Keratinocyte (primary cell): ENCODE data around the gene GOLGA6L9. TPM values are rescaled to one million over a fixed set of nuclear protein-coding genes. Genes with fewer than 3 reads are reported as not detected.
"Not testable (repeated sequence)": the region's sequence is repeated elsewhere in the genome, so short reads cannot be mapped to it uniquely, and the experiment has no call there.

Experiments
- DNase-seq: peaks from one replicate; pipeline ENCODE4 v3.0.0-alpha.2; 2011; ENCODE audit warnings: low read depth, missing footprints, low spot score
- FAIRE-seq: peaks from 2 replicates; lab custom pipeline; 2011; peaks lifted over from hg19 to GRCh38; lab: Jason Lieb, UNC
- H2AFZ ChIP-seq: 2 replicates; pipeline ENCODE4 v1.6.0; 2012; ENCODE audit warnings: low read length, control low read depth, inconsistent platforms; ENCODE audit not compliant: control insufficient read depth
- H3K27ac ChIP-seq: 2 replicates; pipeline ENCODE4 v1.5.1; 2011; ENCODE audit warnings: low read length; ENCODE audit not compliant: control insufficient read depth, insufficient read depth
- H3K27me3 ChIP-seq: 3 replicates; pipeline ENCODE4 v1.6.0; 2011; ENCODE audit warnings: low read length; ENCODE audit not compliant: control insufficient read depth, insufficient read depth; ENCODE audit errors: extremely low read depth
- H3K36me3 ChIP-seq, 2 experiments: 2 replicates in 1 of 2; 3 replicates in 1 of 2; pipeline ENCODE4 v1.5.1; 2011; ENCODE audit warnings: low read length in 2 of 2, mild to moderate bottlenecking in 1 of 2; ENCODE audit not compliant: control insufficient read depth in 2 of 2, insufficient read depth in 2 of 2; ENCODE audit errors: extremely low read depth in 1 of 2
- H3K4me1 ChIP-seq: 3 replicates; pipeline ENCODE4 v1.5.1; 2011; ENCODE audit warnings: low read length; ENCODE audit not compliant: control insufficient read depth, insufficient read depth; ENCODE audit errors: extremely low read depth
- H3K4me2 ChIP-seq: 3 replicates; pipeline ENCODE4 v1.6.0; 2011; ENCODE audit warnings: low read depth, low read length; ENCODE audit not compliant: control insufficient read depth, insufficient read depth; ENCODE audit errors: extremely low read depth
- H3K4me3 ChIP-seq, 3 experiments: fragments of 200-600 bp in 1 of 3; sonication (generic) in 1 of 3; 2 replicates in 2 of 3; 3 replicates in 1 of 3; pipeline ENCODE4 v1.5.1; 2011 to 2016; ENCODE audit warnings: low read length in 3 of 3, mild to moderate bottlenecking in 3 of 3, control low read depth in 2 of 3, inconsistent platforms in 1 of 3, low read depth in 1 of 3, mixed read lengths in 1 of 3, mixed run types in 1 of 3, moderate library complexity in 1 of 3; ENCODE audit not compliant: control insufficient read depth in 2 of 3, insufficient read depth in 2 of 3; ENCODE audit errors: extremely low read depth in 1 of 3
- H3K79me2 ChIP-seq: 2 replicates; pipeline ENCODE4 v1.6.0; 2012; ENCODE audit warnings: low read length; ENCODE audit not compliant: control insufficient read depth, insufficient read depth
- H3K9ac ChIP-seq: 3 replicates; pipeline ENCODE4 v1.6.0; 2011; ENCODE audit warnings: low read length; ENCODE audit not compliant: control insufficient read depth, insufficient read depth; ENCODE audit errors: extremely low read depth
- H3K9me1 ChIP-seq: 3 replicates; pipeline ENCODE4 v1.6.0; 2011; ENCODE audit warnings: low read length; ENCODE audit not compliant: control insufficient read depth, insufficient read depth; ENCODE audit errors: extremely low read depth
- H3K9me3 ChIP-seq: 2 replicates; pipeline ENCODE4 v1.5.1; 2012; ENCODE audit warnings: low read depth, low read length; ENCODE audit not compliant: control insufficient read depth
- H4K20me1 ChIP-seq: 3 replicates; pipeline ENCODE4 v1.6.0; 2011; ENCODE audit warnings: low read length; ENCODE audit not compliant: control insufficient read depth, insufficient read depth; ENCODE audit errors: extremely low read depth
- EZH2 ChIP-seq: IDR thresholded peaks from one replicate; pipeline ENCODE4 v1.6.1; 2012; ENCODE audit warnings: inconsistent platforms, mild to moderate bottlenecking, low read length, moderate library complexity
- dilution Hi-C: fragments of 300-500 bp; cut with MboI; formaldehyde crosslinking; loops from one replicate; pipeline ENCODE4 v1.7.0; 2020; ENCODE audit warnings: low sequenced_read_pairs; ENCODE audit not compliant: extremely low pct_ligation_motif_present
- polyA plus RNA-seq, 5 experiments: library from polyadenylated mRNA; depleted of rRNA in 3 of 5; stranded (reverse) in 3 of 5; stranded (forward) in 1 of 5; unstranded in 1 of 5; fragments of >200 nt; gene quantifications; 1 replicate in 1 of 5; 2 replicates in 3 of 5; 3 replicates in 1 of 5; pipeline versions ENCODE4 v1.2.1 to v1.2.3, GENCODE V29; 2011 to 2012; ENCODE audit warnings: missing spikeins in 2 of 5, low read depth in 1 of 5, low replicate concordance in 1 of 5
- TF ChIP-seq, protein P1 (sequence below), 3 experiments: IDR thresholded peaks in 1 of 3; conservative IDR thresholded peaks in 1 of 3; optimal IDR thresholded peaks in 1 of 3; 2 replicates in 2 of 3; 3 replicates in 1 of 3; pipeline versions ENCODE3 to v1.5.1; 2011; ENCODE audit warnings: low read length in 3 of 3, mild to moderate bottlenecking in 3 of 3, moderate library complexity in 2 of 3, control low read depth in 1 of 3, inconsistent platforms in 1 of 3; ENCODE audit not compliant: insufficient read depth in 2 of 3; ENCODE audit errors: extremely low read depth in 1 of 3

The GOLGA6L9 gene
- polyA plus RNA-seq, 1 donor (not counting 4 experiments of a cell fraction or from before 2014, with no cell fraction given), result 3.1 TPM

DNA sequence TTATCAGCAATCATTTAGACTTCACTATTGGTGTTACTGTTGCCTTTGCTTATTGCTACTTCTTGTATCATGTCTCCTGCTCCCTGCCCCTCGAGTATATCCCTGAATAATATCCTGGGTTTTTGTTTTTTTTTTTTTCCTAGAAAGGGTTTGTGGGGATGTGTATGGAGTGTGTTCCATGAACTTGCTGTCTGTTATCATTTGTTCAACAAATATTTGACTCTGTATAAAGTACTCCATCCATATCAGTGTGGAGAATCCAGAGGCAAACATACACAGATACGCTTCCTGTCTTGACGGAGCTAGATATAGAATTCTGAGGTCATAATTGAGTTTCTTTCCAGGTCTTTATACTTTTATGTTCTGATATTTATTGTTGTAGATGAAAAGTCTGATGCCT, 31.8 kb upstream of the GOLGA6L9 start:
- TF ChIP-seq, protein P1, sequence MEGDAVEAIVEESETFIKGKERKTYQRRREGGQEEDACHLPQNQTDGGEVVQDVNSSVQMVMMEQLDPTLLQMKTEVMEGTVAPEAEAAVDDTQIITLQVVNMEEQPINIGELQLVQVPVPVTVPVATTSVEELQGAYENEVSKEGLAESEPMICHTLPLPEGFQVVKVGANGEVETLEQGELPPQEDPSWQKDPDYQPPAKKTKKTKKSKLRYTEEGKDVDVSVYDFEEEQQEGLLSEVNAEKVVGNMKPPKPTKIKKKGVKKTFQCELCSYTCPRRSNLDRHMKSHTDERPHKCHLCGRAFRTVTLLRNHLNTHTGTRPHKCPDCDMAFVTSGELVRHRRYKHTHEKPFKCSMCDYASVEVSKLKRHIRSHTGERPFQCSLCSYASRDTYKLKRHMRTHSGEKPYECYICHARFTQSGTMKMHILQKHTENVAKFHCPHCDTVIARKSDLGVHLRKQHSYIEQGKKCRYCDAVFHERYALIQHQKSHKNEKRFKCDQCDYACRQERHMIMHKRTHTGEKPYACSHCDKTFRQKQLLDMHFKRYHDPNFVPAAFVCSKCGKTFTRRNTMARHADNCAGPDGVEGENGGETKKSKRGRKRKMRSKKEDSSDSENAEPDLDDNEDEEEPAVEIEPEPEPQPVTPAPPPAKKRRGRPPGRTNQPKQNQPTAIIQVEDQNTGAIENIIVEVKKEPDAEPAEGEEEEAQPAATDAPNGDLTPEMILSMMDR (optimal IDR thresholded peaks at IDR 0.05 in 1 of 3, IDR thresholded peaks at IDR 0.05 in 1 of 3, conservative IDR thresholded peaks at IDR 0.05 in 1 of 3; ENCODE audit: extremely low read depth in 1 of 3, insufficient read depth in 2 of 3, low read length in 3 of 3), result no peak
- TF ChIP-seq EZH2, result no peak
- DNase-seq (no peak), FAIRE-seq (no peak)
- no peak overlapping the region for H2AFZ ChIP-seq
- H3K27ac ChIP-seq, result no peak overlapping the region
- H4K20me1 ChIP-seq, result no peaks in the 10 kb centered on the region
- dilution Hi-C loops, result no loop called here
- H3K9me3 ChIP-seq, result no peaks in the 10 kb centered on the region
- no peaks in the 10 kb centered on the region for H3K27me3 ChIP-seq
- peaks cover 3% of the 10 kb centered on the region for H3K79me2 ChIP-seq
- H3K4me2 ChIP-seq, result no peak overlapping the region
- H3K9me1 ChIP-seq, result no peaks in the 10 kb centered on the region
- no peak overlapping the region for H3K4me3 ChIP-seq
- no peak overlapping the region for H3K9ac ChIP-seq
- H3K36me3 ChIP-seq, result no peaks in the 10 kb centered on the region
- H3K4me1 ChIP-seq, result peaks cover 2% of the 10 kb centered on the region

DNA sequence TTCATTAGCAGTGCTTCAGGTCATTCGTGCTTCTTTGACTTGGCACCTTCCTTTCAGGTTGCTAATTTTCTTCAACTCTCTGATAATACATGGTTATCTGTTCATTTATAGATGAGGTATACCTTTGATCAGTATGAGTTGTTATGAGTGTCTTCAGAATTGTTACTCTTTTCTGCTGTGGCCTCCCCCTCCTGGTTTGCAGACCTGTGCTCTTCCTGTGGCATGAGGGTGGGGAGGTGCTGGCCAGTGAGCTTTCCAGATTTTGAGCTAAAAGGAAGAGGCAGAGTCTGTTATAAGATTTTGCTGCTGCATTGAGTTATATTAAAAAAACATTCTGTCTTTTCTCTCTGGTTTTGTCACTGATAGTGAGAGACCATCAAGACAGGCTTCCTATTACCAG, 30.8 kb upstream of the GOLGA6L9 start:
- Histone ChIP-seq H3K9ac (no peak overlapping the region), H3K4me1 (peaks cover 2% of the 10 kb centered on the region), H3K4me2 (no peak overlapping the region), H3K9me3 (no peaks in the 10 kb centered on the region), H3K27me3 (no peaks in the 10 kb centered on the region), H2AFZ (no peak overlapping the region), H3K27ac (no peak overlapping the region), H3K4me3 (no peak overlapping the region), H3K36me3 (no peaks in the 10 kb centered on the region), H3K9me1 (no peaks in the 10 kb centered on the region), H3K79me2 (no peaks in the 10 kb centered on the region), H4K20me1 (no peaks in the 10 kb centered on the region)
- DNase-seq (no peak), FAIRE-seq (no peak)
- dilution Hi-C loops, result no loop called here
- TF ChIP-seq, protein P1 (optimal IDR thresholded peaks at IDR 0.05 in 1 of 3, IDR thresholded peaks at IDR 0.05 in 1 of 3, conservative IDR thresholded peaks at IDR 0.05 in 1 of 3; ENCODE audit: extremely low read depth in 1 of 3, insufficient read depth in 2 of 3, low read length in 3 of 3), result no peak

DNA sequence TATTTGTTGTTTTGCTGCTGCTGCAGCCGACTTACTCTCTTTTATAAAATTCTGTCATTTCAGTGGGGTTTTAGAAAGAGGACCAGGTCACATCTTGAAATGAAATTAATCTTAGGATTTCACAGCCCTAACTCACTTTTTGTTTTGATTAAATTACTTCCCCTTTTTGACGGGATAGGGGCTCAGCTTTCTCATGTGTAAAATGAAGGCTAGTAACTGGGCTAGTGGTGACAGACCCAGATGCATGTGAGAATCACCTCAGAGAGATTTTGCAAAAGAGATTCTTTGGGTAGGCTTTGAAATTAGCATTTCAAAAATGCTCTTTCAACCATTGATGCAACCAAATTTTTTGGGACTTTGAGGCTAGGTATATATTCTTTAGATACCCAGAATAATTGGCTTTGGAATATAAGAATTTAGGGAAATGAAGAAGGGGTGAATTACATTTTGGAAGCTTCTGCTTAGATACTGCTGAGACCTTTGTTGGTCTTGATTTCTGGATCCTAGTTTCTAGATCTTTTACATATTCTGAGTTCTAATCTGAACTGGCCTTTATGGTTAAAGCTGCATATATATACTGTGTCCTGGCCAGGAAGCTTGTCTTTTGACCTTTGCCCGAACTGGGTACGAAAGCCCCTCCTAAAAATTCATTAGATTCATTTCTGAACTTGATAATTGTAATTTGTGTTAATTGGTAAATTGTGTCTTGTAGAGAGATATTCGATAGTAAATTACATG, 30.1 kb upstream of the GOLGA6L9 start:
- H3K9me1 ChIP-seq, H3K27me3 ChIP-seq, DNase-seq, H3K79me2 ChIP-seq, H3K4me2 ChIP-seq, FAIRE-seq, dilution Hi-C loops, H4K20me1 ChIP-seq, H3K4me3 ChIP-seq, H3K9me3 ChIP-seq, H3K9ac ChIP-seq, H3K27ac ChIP-seq, H3K36me3 ChIP-seq, H2AFZ ChIP-seq, H3K4me1 ChIP-seq: not testable (repeated sequence)

DNA sequence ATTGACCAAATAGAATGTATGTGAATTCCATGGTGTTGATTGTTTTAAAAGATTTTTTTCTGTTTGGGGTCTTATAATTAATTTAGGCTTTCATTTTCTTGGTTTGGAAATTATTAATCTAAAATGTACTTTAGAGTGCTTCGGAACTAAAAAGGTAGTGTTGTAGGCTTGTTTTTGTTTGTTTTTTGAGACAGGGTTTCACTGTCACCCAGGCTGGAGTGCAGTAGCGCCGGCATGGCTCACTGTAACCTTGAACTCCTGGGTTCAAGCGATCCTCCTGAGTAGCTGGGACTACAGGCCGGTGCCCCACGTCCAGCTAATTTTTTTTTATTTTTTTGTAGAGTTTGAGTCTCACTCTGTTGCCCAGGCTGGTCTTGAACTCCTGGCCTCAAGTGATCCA, 27.7 kb upstream of the GOLGA6L9 start:
- H3K4me2 ChIP-seq, H3K27ac ChIP-seq, H4K20me1 ChIP-seq, dilution Hi-C loops, H3K4me3 ChIP-seq, H3K27me3 ChIP-seq, H3K9me3 ChIP-seq, DNase-seq, H3K36me3 ChIP-seq, H2AFZ ChIP-seq, H3K9me1 ChIP-seq, FAIRE-seq, H3K4me1 ChIP-seq, H3K9ac ChIP-seq, H3K79me2 ChIP-seq: not testable (repeated sequence)
